OCI-M2 (cell line): ENCODE measurements around the gene EEF1A2.

ENCODE experiments used
- DNase-seq: peaks from one replicate; lab custom pipeline; 2025; ENCODE audit not compliant: unreplicated experiment; lab: John Stamatoyannopoulos, UW

EEF1A2 gene

DNA sequence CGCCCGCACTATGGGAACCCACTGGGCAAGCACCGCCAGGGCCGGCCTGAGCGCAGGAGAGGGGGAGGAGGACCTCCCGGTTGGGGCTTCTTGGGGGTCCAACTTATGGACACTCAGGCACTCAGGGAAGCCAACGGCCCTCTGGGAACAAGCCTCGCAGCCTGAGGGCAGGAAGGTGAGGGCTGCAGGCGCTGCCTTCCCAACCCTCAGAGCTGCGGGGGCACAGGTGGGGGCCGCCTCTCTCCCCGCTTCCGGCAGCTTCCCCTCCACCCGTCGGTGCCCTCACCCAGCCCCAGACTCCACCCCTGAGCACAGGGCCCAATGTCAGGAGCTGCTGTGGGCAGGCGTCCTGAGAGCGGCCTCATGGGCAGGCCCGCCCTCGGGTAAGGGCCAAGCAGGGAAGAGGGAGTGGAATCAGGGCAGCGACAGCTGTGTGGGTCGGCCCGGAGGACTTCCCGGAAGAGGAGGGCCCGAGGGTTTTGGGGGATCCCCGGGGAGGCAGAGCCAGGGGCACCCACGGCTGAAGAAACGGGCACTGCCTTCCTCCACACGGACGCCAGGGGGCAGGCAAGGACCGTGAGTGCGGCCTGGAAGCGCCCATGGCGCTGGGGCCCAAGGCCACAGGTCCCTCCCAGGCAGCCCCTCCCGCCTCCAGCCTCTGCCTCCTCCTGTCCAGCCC, 38.8 kb upstream of the EEF1A2 start:
- DNase-seq = peak; percentile 21

DNA sequence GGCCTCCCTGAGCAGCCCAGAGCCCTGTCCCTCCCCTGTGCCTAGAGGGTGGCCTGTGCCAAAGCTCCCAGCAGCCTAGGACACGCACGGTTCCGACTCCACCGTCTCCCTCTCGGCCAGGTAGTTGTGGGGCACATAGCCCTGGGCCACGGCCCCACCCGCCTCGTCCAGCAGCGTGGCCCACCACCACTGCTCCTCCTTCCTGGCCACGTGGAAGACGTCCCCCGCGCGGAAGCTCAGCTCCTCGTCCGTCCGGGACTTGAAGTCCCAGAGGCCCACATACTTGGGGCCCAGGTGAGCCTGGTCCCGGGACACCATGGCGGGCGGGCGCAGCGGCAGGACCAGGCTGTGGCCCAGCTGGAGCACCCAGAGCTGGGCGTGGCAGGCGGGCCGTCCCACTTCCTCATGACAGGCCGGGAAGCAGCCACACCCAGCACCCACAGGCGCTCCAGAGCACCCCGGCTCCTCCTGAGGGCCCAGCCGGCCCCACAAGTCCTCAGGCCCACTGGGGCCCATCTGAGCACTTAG, 38.2 kb upstream of the EEF1A2 start, which contains the start of gene PTK6:
PTK6 (minus strand) TSS at position 380 of the 528 bp plus-strand sequence; CDS start at position 318, 62 bp downstream.
- no peak for DNase-seq

DNA sequence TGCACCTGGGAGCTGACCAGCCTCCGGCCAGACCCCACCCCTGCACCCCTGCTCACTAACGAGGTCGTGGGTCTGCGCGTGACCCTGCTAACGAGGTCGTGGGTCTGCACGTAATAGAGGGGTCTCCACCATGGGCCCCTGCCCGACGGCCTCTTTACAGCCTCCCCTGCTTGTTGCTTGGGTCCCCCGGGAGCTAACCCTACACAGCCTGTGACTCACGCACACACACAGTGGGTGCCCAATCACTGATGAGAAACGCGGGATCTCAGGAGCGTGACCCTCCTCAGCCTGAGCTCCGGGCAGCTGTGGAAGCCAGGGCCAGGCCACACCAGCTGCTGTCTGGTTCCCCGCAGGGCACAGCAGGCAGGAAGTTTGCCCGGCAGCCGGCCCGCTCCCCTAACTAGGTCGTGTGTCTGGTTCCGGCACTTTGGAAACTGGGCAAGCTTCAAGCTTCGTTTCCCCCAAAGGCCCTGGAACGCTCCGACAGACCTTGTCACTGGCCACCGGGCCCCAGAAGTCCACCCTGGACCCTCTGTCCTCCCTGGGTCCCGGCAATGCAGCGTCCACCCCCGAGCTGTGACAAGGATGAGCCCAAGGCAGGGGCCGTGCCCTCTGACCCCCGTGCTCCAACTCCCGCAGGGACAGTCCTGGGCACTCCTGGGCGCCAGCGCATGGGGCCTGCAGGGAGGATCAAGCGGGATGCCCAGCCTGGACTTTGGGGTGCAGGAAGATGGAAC, 37.5 kb upstream of the EEF1A2 start:
- DNase-seq = no peak

DNA sequence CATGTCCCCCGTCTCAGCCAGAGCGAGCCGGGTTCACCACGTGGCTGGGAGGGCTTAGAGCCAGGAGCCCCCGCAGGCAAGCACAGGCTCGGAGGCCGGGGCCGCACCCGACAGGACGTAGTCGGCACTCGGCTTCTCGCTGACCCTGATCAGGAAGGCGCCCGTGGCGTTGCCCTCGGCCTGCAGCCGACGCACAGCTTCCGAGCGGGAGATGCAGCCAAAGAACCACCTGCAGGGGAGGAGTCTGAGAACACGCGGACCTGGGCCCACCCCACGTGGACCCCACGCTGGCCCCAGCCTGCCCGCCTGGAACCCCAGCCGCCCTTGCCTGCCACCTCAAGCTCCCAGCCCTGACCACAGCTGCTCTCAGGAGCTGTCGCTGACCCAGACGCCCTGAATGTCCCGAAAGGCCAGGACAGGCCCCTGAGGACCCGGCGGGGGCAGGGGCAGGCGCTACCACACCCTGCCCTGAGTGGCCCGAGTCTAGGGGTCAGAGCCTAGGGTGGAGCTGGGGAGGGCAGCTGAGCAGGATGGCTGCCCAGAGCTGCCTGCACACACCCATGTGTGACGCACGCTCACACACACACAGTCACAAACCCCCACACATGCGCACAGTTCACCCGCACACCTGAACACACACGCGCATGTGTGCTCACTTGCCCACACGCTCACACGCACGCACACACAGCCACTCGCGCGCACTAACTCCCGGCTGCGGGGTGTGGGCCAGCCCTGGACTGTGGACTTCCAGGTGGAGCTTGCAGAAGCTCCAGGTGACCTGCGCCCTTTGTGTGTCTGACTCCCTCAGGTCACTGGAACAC, 36.2 kb upstream of the EEF1A2 start:
- no peak for DNase-seq

DNA sequence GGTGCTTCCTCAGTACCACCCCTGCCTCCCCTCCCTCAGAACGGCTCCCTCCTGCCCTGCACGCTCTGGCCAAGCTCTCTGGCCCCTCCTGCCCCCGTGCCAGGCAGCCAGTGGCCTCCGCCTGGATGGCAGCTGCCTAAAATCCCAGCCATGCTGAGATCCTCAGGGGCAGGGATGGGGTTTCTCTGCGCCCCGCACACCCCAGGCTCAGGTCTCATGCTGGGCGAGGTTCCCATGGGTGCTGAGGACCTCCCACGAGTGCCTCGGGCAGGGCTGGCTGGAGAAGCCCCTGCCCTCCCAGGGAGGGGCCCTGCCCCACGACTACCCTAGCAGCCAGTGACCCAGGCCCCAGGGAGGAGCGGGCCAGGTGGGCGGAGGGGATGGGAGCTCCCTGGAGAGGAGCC, 35.5 kb upstream of the EEF1A2 start:
- no peak for DNase-seq

DNA sequence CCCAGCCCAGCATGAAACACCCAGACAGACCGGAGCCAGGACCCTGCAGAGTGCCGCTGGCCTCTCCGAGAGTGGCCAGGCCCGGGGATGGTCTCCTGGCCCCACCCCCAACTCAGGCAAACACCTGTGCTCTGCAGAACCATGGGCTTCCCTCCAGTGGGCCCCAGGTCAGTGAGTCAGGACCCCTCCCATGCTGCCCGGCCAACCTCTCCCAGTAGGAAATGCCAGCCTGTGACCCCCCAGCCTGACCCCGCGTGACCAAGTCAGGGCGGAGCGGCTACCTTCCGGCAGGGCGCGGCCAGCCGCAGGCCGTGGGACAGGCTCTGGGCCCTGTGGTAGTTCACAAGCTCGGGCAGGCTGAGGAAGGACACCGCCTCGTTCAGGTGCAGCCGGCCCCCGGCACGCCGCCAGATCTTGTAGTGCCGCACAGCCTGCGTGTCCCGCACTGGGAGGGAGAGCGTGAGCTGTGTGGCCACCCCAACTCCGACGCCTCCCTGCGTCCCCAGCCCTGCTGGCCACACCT, 35.0 kb upstream of the EEF1A2 start:
- no peak for DNase-seq

DNA sequence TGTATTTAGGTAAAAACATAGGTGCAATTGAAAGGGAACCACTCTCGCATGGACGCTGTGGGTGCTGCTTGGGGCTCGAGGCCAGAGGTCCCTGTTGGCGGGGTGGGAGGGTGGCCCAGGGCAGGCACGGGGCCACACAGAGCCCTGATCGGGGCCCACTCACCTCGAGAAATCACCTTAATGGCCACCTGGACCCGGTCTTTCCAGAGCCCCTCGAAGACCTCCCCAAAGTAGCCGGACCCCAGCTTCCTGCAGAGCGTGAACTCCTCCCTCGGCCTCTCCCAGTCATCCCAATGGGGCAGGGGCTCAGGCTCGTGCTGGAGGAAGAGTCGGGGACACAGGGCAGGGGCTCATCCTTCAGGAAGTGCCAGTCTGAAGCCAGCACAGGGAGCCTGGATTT, 34.5 kb upstream of the EEF1A2 start:
- no peak for DNase-seq

DNA sequence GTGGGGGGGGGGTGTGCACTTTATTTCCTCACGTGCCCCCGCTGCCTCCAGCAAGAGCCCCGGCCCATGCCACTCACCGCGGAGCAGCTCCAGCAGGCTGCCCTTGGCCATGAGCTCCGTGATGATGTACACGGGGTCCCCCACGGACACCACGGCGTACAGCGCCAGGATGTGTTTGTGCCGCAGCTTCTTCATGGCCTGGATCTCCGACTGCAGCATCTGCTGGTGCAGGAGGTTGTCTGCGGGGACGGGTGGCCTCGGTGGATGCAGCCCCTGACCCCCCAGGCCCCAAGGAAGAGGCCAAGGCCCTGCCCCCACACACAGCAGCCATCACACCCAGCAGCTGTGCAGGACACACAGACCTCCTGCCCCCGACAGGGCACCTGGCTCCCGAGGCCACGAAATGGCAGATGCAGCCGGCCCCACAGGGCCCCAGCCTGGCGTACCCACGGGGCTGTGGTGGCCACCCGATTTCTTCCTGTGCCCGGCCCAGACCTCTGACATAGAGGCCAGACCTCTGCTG, 33.6 kb upstream of the EEF1A2 start:
- no peak for DNase-seq

DNA sequence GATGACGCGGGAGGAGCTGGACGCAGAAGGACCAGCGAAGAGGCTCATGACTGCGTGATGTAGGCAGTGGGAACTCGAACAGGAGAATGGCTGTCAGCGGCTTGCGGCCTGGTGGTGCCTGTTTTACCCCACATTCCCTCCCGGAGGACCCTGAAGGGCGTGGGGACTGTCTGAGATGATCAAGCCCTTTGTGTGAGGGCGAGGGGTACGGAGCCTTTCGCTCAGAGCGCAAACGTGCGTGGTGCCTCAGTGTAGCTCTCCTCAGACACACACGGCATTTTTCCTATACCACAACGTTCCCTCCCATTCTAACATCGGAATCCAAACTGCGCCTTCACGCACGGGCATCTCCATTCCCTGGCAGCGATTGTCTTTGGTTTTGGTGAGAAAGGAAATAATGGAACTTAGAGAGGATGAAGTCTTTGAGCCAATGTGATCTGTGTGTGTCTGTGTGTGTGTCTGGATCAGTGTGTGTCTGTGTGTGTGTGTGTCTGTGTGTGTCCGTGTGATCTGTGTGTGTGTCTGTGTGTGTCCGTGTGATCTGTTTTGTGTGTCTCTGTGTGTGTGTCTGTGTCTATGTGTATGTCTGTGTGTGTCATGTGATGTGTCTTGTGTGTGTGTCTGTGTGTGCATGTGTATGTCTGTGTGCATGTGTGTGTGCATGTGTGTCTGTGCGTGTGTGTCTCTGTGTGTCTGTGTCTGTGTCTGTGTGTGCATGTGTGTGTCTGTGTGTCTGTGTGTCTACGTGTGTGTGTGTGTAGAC, 33.0 kb upstream of the EEF1A2 start:
- DNase-seq = no peak

DNA sequence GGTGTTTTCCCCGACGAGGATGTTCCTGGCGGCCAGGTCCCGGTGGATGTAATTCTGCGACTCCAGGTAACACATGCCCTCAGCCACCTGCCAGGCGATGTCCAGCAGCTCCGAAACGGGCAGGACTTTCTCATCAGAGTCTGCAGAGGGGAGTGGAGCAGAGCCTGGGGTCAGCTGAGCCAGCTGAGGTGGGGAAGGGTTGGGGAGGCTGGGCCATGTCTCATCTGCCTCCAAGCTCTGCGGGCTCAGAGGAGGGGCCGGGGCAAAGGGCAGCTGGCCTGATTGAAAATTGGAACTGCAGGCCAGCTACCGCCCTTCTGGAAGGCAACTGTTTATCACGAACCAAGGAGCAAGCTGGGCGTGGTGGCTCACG, 31.9 kb upstream of the EEF1A2 start:
- no peak for DNase-seq

DNA sequence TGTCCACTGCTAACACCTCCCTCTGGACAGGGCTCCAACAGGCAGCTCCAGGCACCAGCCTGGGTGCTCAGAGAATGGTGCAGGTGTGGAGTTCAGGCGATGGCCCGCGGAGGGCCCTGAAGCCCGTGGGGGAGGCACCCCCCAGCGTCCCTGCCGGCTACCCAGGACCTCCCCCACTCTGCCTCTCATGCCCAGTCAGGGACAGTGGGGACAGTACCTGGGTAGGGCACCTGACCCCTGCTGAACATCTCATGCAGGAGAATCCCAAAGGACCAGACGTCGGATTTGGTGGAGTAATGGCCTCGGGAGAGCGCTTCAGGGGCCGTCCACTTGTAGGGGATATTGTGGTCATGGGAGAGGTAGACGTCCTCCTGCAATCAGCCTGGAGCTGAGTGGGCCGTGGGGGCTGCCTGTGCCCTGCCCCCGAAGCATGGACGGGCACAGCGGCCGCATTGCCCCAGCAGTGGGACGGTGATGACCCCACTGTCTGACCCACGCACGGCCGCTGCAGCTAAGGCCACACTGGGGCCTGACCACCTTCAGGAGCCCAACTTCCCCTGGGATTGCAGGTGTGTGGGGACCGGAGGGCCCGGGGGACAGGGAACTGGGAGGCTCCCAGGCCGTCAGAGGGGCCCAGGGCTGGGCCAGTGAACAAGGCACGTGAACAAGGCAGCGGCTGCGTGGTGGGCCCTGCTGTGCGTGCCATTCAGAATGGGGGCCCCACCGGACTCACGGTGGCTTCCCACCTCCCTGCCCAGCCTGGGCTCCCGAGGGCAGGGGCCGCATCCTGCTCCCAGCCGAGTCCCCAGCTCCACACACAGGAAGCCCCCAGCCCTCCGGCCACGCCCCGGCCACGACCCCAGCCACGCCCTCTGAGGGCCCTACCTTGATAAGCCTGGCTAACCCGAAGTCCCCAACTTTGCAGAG, 31.2 kb upstream of the EEF1A2 start:
- no peak for DNase-seq

DNA sequence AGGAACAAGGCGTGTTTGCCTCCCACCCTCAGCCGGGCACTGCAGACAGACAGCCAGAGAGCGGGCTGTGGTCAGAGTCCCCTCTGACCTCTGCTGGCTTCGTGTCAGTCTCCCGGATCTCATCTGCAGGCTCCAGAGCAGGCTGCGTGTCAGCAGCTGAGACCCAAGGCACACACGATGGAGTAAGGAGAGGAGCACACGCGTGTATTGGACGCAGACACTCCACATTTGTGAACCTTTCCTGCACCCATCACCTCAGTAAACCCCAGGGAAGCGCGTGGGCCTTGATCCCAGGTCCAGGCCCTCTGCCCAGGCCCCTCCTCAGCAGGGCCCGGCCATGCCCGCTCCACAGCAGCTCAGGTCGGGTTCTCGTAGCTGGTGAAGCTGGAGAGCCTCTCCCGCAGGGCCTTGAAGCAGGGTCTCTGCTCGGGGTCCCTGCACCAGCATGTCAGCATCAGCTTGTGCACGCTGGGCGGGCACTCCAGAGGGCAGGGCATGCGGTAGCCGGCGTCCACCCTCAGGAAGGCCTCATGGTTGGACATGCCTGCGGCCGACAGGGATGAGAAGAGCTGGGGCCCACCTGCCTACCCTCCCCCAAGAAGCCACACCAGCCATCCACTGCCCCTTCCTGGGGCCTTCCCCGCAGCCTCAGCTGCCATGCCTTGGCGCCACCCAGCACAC, 30.4 kb upstream of the EEF1A2 start:
- no peak for DNase-seq

DNA sequence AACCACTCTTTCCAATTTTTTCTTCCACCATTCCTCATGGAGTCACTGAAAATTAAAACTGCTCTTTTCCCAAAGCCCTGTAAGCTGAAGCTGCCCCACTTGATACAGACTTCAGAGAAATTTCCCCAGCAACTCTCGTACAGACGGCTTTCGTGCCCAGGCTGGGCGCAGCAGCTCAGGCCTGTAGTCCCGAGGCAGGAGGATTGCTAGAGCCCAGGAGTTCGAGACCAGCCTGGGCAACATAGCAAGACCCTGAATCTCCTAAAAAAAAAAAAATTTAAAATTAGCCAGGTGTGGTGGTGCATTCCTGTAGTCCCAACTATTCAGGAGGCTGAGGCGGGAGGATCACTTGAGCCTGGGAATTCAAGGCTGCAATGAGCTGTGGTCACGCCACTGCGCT, 28.3 kb upstream of the EEF1A2 start:
- no peak for DNase-seq

DNA sequence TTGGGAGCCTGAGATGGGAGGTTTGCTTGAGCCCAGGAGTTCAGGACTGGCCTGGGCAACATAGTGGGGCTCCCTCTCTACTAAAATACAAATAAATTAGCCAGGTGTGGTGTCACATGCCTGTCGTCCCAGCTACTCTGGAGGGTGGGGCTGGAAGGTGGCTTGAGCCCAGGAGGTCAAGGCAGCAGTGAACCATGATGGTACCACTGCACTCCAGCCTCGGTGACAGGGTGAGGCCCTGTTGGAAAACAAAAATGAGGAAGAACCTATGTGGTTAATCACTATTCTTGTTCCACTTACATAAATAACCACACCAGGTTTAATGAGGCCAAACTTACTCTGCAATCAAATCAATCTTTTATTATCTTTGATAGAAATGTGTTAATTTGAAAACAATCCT, 27.1 kb upstream of the EEF1A2 start:
- DNase-seq = no peak

DNA sequence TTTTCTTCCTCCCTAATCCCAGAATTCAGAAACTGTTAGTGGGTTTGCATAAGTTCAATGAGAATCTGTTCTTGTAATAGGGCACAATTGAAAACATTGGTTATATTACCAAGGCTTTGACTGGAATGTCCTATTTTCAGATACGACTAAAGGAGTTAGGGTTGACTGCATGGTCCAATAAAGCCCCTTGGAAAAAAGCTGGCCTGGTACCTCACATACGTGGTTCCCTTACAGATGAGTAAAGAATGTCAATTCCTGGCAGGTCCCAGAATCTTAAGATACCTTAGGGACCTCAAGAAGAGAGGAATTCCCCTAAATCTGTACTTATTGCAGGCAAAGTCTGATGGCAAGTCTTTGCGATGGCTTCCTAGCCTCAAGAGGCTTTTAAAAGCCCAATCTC, 26.3 kb upstream of the EEF1A2 start:
- no peak for DNase-seq

DNA sequence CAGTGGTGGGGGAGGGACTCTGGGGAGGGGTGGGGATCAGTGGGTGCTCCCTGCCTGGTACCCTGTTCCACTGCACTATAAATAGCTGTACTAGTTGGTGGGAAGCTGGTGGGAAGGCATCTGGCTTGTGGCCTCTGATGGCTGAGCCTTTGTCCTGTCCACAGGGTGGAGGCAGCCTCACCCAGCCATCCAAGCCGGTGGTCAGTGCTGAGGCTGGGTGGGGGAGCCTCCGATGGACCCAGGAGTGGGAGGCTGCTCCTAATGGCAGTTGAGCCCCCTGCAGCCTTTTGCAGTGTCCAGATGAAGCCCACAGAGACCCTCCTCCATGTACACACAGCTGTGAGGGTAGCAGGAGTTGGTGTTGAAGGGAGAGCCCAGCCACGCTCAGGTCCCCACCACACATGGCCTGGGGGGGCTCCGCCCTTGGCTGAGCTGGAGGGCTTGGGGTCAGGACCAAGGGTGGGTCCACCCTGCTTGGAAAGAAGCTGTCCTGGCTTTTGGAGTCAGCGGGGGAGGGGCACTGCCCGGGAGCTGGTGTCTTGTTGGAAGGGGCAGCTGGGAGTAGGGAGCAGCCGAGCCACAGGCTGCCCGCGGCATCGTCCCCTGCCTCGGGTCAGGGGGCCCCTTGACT, 24.2 kb upstream of the EEF1A2 start:
- no peak for DNase-seq

DNA sequence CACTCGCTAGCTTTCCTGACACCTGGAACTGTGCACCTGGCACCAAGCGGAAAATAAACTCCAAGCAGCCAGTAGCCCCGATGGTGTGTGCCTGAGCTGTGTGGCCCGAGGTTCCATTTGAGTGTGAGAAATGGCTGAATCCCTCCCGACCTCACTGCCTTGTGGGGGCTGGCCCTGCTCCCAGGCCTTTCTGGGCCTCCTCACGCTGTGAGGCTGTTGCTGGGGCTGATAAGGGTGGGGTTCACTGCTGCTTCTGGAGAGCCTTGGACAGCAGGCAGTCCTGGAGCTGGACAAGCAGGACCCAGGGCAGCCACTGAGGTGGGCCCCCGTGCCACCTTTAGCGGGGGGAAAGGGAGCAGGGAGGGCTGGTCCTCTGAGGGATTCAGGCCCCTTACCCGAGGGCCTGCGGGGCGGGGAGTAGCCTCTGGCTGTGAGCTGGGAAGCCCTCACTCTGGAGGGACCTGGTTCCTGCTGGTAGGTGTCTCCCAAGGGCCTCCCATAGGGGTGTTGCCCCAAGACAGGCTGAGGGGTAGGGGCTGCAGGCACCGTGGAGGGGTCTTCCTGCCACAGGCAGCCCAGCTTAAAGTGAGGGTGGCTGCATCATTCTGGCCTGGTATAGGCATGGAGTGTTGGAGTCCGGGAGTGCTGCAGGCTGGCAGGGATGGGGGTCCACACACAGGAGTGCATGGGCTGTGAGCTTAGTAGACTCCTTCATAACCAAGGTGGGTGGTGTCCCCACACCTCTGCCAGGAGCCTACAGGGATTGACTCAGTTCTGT, 23.4 kb upstream of the EEF1A2 start:
- no peak for DNase-seq

DNA sequence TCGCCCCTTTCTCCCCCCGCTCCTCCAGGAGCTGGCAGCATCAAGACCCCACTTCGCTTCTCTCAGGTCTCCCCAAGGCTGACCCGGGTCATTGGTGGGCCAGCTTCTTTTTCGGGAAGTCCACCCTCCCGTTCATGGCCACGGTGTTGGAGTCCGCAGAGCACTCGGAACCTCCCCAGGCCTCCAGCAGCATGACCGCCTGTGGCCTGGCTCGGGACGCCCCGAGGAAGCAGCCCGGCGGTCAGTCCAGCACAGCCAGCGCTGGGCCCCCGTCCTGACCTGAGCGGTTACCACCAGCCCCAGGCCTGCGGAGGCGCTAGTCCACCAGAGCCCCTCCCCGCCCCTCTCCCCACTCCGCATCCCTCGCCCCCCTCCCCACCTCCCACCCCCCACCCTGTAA, 22.7 kb upstream of the EEF1A2 start:
- no peak for DNase-seq
